Activated T-helper 1 cell treated with anti-CD3 and anti-CD28 coated beads, Interleukin-2, amount 50 U/mL, for 16 hours (primary cell): ENCODE results near the gene CHI3L1.
"Not testable (repeated sequence)": the region's sequence is repeated elsewhere in the genome, so short reads cannot be mapped to it uniquely, and the experiment has no call there.

ENCODE experiments used
- DNase-seq, 2 donors: peaks; one replicate each; pipeline ENCODE4 v3.0.0-alpha.2; 2020; ENCODE audit warnings: low read depth in 1 of 2, low spot score in 1 of 2

Gene CHI3L1

DNA sequence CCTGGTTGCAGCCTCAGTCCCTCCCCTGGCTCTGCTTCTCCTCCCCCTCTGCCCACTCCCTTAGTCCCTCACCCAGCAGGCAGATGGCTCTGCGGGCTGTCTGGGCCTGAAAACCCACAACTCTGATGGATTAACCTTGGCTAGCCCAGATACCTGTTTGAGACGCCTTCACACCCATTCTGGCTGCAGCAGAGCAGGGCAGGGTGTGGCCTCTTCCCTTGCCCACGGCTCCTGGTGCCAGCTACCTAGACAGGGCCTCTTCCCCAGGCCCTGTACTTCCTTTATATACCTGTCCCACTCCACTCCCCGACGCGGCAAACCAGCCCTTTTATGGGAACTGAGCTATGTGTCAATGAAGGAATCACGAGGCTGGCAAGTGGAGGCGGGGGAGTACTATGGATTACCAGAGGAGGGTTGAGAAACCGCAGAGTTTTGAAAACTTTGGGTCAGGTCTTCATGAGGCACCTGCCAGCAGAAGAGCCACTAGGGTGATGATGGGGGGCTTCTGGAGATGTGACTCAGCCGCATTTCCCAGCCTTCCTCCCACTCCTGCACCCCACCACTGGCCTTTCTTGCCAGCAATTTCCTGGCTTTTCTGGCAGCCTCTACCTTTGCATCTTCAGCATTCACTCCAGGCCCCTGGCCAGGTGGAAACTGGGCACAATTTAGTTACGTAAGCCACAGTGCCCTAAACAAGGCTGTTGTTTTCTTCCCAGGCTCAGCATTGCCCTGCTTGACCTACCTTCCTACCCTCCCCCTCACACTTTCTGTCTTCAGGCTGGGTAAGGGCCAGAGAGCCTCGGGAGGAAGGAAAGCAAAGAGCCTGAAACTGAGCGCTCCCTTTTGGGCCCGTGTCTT, at the start of gene CHI3L1:
TSS of gene CHI3L1 (minus strand) at position 259 of the 858 bp plus-strand sequence. CDS start at position 178, 81 bp downstream.
- DNase-seq: no peak

DNA sequence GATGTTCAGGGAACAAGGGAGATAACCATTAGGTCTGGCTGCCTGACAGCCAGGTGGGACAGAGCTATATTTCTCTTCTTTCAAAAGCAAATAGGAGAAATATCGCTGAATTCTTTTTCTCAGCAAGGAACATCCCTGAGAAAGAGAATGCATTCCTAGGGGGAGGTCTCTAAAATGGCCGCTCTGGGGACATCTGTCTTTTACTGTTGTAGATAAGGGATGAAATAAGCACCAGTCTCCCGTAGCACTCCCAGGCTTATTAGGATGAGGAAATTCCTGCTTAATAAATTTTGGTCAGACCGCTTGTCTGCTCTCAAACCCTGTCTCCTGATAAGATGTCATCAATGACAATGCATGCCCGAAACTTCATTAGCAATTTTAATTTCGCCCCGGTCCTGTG, 48.4 kb upstream of the CHI3L1 start:
- not testable (repeated sequence) for DNase-seq

DNA sequence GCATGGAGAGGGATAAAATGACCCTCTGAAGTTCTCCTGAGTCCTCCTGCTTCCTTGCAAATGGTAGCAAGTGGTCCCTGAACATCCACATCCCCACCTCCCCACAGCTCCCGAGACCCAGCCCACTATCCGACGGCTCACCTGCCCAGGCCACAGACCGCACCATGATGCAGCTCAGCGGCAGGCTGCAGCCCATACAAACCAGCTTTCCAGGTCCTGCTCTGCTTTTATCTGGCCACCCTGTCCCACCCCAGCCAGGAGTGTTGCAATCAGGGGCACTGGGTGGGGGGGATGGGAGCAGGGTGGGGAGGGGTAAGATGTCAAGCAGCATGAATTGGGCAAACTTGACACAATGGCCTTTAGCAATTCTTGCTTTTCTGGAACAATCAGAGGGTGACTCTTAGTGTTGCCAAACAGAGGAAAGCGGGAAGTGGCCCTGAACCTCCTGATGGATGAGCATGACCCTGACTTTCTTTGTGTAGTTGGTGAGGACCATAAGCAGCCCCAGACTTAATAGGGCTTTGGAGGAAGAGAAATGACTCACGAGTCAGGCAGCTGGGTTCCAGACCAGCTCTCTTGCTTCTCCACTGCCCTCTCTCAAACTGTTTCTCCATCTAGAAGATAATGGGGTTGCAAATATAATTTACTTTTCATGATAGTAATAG, 43.1 kb upstream of the CHI3L1 start, which contains the start of gene CHIT1:
TSS of gene CHIT1 (minus strand) at position 203 of the 665 bp plus-strand sequence. CDS start at position 166, 37 bp downstream.
- no peak for DNase-seq

DNA sequence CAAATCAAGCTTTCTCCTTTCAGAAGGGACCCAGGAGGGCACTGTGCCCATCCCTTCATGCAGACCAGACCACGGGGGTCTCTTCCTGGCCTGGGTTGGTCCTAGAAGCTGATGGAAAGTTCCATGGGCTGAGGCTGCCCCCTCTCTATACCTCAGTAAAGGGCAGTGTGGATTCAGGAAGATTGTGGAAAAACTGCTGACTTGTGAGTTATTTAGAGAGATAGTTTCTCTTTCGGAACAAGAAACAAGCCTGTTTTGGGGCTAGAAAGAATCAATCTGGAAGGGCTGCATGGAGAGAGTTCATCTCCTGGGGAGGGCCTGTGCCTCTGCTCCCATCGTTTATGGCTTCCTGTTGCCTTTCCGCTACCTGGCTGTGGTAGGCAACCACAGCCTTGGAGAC, 42.2 kb upstream of the CHI3L1 start:
- no peak for DNase-seq

DNA sequence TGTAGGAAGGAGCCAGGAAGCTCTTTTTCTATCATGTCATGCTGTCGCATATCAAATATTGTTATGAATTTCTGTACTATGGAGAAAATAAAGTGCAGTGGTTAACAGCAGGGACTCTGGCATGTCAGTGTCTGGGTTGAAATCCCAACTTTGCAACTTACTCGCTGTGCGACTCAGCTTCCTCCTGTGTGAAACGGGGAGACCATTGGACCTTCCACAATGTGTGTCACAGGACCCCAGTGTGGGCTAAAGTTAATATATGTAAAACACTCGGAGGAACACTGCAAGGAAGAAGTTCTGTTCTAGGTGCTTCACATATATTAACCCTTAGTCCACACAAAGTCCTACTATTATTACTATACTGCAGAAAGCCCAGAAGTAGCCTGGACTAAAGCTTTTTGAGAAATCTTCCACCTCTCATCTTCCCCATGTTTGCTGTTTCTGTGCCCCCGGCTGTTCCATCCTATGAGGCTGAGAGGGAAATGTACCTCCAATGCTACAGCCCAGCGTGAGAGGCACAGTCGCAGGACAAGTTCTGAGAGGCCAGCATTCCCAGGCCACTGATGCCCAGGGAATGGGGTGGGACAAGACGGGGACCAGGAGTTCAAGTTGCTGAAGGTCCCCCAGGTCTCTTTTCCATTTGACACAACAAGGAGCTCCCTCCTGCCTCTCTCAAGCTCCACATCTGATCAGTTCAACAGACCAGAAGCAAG, 41.0 kb upstream of the CHI3L1 start:
- DNase-seq: no peak

DNA sequence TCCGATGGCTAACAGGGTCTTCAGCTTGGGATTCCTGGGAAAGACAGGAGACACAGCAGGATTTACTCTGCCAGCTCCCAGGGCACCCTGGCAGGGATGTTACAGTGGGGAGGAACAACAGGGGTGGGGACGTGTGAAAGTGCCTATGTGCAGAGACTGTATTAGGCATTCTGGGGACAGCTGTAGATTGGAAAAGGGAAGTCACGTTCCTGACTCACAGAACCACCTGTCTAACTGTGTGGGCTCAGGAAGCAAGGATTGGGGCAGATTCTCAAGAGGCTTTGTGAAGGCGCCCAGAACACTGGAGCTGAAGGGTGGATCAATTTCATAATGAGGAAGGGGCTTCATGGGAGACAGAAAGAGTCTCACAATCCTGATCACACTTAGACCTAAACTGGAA, 38.6 kb upstream of the CHI3L1 start:
- no peak for DNase-seq

DNA sequence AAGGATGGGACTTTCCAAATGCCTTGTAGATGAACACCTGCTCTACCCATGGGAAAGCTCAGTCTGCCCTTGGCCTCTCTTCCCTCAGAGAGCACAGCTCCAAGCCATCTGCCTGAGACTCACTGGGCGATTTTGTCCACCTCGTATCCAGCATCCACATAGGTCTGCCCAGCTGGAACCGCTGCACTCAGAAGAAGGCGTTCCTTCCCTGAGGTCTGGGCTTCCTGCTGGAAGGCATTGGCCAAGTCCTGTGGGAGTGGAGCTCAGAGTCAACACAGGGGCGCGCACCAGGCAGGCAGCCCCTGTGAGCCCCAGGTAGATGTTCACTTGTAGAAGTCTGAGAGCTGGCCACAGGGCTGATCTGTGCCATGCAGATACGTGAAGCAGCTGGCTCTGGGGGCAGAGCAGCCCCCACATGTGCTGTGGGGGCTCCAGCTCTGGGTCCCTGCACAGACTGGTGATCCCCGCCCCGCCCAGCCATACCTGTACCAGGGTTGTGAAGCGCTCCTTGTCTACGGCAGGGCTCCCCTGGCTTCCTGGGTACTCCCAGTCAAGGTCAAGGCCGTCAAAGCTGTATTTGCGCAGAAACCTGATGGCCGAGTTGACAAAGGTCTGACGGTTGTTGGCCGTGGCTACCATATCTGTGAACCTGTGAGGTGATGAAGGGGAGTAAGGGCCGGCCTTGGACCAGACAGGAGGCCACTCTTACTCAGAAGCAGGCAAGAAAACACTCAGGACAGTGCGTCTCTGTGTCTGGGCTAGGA, 36.7 kb upstream of the CHI3L1 start:
- DNase-seq: no peak

DNA sequence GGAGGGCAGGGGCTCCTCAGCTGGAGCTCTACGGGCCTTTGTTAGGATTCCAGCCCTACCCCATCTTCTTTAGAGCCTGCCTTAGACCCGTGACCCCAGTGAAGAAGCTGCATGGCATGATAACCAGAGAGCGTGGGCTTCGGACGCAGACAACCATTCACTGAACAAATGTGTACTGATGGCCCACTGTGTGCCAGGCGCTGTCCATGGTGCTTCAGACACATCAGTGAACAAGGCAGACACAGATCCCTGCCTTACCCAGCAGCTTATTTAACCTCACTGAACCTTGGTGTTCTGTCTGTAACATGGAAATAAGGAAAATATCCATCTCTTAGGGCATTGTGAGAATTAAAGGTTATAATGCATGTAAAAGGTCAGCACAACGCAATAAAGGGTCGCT, 33.4 kb upstream of the CHI3L1 start:
- no peak for DNase-seq

DNA sequence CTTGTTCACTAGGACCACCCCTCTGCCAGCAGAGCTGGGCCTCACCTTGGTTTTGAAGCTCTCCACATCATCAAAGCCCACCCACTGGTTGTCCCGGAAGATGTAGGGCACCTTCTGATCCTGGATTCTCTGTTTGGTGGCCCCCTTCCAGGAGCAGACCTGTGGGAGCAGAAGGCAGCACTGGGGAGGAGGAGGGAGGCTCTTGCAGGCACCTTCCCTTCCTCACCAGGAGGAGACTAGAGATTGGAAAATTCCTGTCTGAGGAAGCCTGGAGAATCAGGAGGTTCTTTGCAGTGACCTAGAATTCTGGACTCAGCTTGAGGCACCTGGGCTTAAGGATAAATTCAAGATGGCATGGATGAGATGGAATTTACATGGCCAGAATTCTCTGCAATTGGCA, 32.7 kb upstream of the CHI3L1 start:
- DNase-seq: no peak

DNA sequence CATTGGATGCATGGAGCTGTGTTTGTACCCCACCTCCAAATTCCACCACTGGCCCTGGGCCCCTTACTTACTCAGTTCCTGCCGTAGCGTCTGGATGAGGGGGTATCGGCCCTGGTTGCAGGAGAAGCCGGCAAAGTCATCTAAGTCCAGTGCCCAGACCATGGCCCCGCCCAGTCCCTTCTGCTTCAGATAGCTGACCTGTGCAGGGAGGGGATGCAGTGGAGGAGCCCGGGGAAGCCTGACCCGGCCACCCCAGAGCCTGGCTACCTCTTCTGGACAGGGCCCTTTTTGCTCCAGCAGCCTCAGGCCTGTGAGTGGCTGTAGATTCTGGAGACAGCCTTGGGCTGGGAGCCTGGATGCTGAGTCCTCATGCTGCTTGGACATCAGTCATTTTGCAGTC, 31.2 kb upstream of the CHI3L1 start:
- no peak for DNase-seq

DNA sequence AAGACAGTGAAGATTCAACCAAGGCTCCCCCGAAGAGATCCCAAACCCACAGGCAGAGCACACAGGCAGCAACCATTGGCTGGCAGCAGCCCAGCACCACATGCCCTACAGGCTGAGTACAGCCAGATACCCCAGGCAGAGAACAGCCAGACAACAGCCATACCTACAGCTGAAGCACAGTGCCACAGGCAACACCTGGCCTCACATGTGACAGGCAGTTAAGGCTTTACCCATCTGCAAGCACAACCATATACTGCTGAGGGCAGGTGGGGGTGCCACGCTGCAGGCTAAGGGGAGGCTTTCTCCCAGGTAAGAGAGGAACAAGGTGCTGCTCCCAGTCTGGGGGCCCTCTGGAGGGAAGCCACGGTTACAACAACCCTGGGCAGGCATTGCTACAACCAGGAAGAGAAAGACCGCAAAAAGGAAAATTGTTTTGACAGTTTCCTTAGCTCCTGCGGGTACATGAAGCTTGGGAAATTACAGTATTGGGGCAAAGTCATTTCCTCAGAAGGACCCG, 30.7 kb upstream of the CHI3L1 start:
- DNase-seq: no peak

DNA sequence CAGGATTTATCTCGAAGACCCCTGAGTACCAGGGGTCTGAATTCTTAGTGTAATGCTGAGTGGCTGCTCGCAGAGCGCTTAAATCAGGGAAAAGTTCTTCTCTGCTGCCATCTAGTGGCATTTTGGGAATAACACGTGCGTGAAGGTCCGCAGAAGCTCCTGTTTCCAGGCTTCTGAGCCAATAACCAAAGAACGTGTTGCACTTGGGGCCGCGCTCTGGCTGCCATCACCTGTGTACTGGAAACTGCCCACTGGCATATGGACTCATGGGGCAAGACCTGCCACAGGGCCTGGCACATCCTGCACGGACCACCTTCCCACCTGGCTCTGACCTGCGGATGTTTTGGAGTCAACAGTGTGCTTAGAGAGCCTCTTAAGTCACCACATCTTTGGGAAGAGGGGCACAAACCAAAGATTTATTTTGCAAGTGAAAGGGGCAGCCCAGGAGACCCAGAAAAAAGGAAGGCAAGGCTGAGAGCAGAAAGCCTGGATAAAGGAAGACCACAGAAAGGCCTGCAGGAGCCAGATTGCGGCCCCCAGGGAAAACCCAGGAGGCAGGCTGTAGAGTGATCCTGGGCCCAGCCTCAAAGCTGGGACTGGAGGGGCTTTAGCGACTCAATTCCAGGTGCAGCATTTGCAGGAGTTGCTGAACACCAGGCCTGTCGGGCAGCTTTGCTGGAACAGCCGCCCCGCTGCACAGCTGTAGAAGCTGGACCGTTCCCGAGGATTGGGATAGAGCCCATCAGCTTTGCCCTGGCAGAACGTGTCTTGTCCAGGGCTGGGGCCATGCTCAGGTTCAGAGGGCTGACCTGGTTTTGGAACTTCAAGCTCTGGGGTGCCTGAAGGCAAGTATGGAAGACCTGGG, 30.0 kb upstream of the CHI3L1 start:
- DNase-seq: peak in 1 of 2 donors; percentile 23

DNA sequence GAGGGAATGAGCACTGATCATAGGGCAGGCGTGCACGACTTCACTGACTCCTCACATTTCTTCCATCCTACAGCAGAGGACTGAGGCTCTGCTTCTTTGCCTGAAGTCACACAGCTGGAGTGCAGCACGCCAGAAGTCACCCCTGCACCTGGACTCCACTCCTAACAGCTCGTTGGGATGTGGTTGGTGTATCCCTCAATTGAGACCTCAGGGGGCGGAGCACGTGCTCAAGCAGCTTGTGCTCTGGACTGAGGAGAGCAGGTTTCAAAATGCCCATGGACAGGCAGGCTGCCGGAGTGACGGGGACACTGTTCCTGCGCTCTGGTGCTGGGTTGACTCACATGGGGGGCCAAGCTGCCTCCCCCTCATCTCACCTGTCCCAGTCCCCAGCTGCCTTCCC, 29.1 kb upstream of the CHI3L1 start:
- no peak for DNase-seq

DNA sequence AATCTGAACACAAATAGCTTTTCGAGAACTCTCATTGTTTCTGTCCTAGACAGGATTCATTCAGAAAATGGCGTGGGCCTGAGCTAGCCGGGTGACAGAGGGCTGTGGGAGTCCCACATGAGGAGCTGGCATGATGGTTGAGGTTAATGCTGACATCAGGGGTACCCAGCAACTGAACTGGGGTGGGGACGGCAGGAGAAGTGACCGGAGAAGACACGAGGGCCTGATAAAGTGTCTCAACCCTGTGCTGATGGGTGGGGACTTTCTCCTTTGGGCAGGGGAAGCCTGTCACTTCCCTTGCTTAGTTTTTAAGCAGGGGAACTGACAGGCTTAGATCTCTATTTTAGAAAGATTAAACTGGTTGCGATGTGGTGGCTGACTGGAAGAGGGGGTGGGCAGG, 28.4 kb upstream of the CHI3L1 start:
- no peak for DNase-seq

DNA sequence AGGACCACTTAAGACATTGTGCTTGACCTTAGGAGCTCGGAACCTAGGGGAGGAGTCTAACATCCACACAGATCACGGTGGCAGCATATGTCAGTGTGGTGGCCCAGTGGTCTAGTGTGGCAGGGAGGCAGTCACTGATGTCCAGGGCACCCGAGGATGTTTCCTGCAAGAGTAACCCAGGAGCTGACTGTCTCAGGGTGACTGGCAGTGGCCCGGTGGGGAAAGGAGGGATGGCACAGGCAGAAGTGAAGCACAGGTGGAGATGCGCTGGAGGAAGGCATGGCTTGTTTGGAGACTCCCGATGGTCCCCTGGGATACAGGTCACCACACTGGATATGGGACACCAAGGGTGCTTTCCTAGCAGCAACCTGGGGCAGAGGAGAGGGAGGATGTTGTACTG, 26.6 kb upstream of the CHI3L1 start:
- DNase-seq: no peak

DNA sequence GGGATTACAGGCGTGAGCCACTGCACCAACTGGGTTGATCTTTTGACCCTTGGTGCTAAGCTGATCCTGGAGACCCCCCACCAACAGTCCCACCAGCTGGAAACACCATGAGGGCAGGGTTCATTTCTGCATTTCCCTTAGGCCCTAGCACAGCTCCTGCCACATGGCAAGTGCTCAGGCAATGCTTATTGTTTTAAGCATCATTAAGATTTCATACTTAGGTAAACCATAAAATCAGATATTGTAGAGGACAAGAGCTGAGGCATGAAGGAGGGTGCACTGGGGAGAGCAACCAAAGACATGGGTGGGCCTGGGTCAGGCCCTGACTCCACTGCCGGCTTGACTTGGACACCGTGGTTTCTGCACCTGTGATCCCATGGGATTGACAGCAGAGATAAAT, 25.3 kb upstream of the CHI3L1 start:
- DNase-seq: no peak

DNA sequence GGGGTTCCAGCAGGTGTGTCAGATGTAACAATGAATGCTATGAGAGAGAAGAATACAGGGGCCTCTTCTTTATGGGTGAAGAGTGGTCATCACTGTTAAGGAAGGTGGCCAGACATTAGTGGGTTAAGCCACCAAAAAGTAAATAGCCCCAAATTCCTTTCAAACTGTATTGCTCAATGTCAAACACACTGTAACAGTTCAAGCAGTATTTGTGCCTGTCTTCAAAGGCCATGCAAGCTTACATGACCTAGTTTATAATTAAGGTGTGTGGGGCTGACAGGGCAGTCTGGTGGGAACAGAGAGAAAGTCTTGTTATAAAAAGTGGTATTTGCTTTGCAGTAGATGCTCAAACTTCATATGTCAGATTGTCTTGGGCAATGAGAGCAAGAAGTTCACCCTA, 24.5 kb upstream of the CHI3L1 start:
- no peak for DNase-seq

DNA sequence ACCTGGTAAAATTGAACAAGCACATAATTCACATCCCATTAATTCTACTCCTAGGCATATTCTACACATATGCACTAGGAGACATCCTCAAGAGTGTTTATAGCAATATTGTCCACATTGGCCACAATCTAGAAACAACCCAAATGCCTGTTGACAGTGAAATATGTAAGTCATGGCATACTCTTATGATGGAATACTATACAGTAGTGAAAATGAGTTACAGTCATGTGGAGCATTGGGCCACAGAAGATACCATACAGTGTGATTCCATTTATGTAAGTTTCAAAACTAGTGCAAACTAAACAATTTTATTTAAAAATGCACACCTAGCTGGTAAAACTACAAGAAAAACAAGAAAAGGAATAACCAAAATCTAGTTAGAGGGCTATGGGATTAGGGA, 23.8 kb upstream of the CHI3L1 start:
- no peak for DNase-seq

DNA sequence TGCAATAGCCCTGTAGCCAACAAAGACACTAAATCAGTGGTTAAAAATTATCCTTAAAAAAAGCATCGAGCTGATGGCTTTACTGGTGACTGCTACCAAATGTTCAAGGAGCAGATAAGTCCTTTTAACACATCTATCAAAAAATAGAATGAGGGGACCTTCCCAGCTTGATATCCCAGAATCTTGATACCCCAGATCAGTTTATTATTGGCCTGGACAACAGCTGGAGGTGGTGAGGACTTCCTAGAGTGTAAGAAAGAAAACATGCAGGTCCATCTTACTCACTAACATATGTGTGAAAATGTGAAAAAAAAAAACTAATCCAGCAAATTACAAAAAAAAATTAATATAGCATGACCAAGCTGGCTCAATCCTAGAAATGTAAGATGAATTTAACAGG, 21.7 kb upstream of the CHI3L1 start:
- DNase-seq: no peak

DNA sequence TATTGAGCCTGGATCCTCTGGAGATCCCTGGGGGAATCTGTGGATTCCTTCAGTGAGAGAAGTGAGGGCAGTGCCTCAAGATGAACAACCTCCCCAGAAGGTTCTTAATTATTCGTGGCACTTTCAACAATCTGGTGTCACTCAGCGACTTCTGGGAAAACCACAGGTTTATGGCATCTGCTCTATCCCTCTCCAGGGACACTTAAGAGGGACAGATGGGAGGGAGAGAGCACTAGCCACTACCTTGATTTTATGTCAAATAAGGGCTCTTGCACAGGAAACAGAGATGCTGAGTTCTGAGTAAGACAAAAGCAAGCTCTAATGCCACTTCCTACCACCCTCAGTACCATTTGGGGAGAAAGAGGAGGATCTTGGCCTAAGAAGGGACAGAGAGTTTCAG, 21.2 kb upstream of the CHI3L1 start:
- no peak for DNase-seq
